ENCODE measurements around the gene PARP16.

The PARP16 gene

GRCh38 chr15:65286704-65287519 lies at the start of gene PARP16:
PARP16 (minus strand) TSS chr15:65286883; CDS start chr15:65286426, 457 bp downstream.
- H3K4me3 ChIP-seq = peak within 1 kb of the TSS; percentile 93
- no peak for DNase-seq (ENCODE audit: low read depth, low spot score)
- peak; percentile 58; the same call in 1 of the 2 replicates for TF ChIP-seq POLR2AphosphoS5 (IDR thresholded peaks at IDR 0.05; ENCODE audit: borderline replicate concordance, low read depth, low read length)
- TF ChIP-seq FOXP2 (optimal IDR thresholded peaks at IDR 0.05; ENCODE audit: control extremely low read depth, extremely low read length, insufficient read depth) = no peak
- TF ChIP-seq EZH2 (IDR thresholded peaks at IDR 0.05) = no peak
- peak within 1 kb of the TSS; percentile 73; the same call in 1 of the 2 replicates for H3K27ac ChIP-seq
- H3K36me3 ChIP-seq (ENCODE audit: insufficient read depth, low read length) = no peaks in the 10 kb centered on the region
- H3K9me3 ChIP-seq (ENCODE audit: low read depth, low read length) = no peaks in the 10 kb centered on the region
- H3K9ac ChIP-seq (ENCODE audit: insufficient read length) = peak within 1 kb of the TSS; percentile 89

- H3K27ac ChIP-seq = no peak overlapping the region
- TF ChIP-seq FOXP2 (optimal IDR thresholded peaks at IDR 0.05; ENCODE audit: control extremely low read depth, extremely low read length, insufficient read depth) = no peak
- TF ChIP-seq POLR2AphosphoS5 (IDR thresholded peaks at IDR 0.05; ENCODE audit: borderline replicate concordance, low read depth, low read length) = no peak
- no peak overlapping the region for H3K9ac ChIP-seq (ENCODE audit: insufficient read length)
- no peak overlapping the region for H3K4me3 ChIP-seq
- H3K9me3 ChIP-seq (ENCODE audit: low read depth, low read length) = no peaks in the 10 kb centered on the region
- DNase-seq (ENCODE audit: low read depth, low spot score) = no peak
- H3K36me3 ChIP-seq (ENCODE audit: insufficient read depth, low read length) = no peaks in the 10 kb centered on the region
These were observed 48.8 kb upstream of the PARP16 start for GRCh38 chr15:65335278-65336055.

GRCh38 chr15:65334586-65335231 lies 48.0 kb upstream of the PARP16 start:
- Histone ChIP-seq H3K36me3 (ENCODE audit: insufficient read depth, low read length) (no peaks in the 10 kb centered on the region), H3K9ac (ENCODE audit: insufficient read length) (no peak overlapping the region), H3K27ac (no peak overlapping the region), H3K4me3 (no peak overlapping the region), H3K9me3 (ENCODE audit: low read depth, low read length) (no peaks in the 10 kb centered on the region)
- DNase-seq (ENCODE audit: low read depth, low spot score) = no peak
- no peak for TF ChIP-seq EZH2 (IDR thresholded peaks at IDR 0.05)
- no peak for TF ChIP-seq POLR2AphosphoS5 (IDR thresholded peaks at IDR 0.05; ENCODE audit: borderline replicate concordance, low read depth, low read length)
- no peak for TF ChIP-seq FOXP2 (optimal IDR thresholded peaks at IDR 0.05; ENCODE audit: control extremely low read depth, extremely low read length, insufficient read depth)

GRCh38 chr15:65333856-65334255 lies 47.2 kb upstream of the PARP16 start:
- Histone ChIP-seq H3K36me3 (ENCODE audit: insufficient read depth, low read length) (no peaks in the 10 kb centered on the region), H3K9ac (ENCODE audit: insufficient read length) (no peak overlapping the region), H3K4me3 (no peak overlapping the region), H3K27ac (no peak overlapping the region), H3K9me3 (ENCODE audit: low read depth, low read length) (no peaks in the 10 kb centered on the region)
- DNase-seq (ENCODE audit: low read depth, low spot score) = no peak
- no peak for TF ChIP-seq FOXP2 (optimal IDR thresholded peaks at IDR 0.05; ENCODE audit: control extremely low read depth, extremely low read length, insufficient read depth)
- no peak for TF ChIP-seq EZH2 (IDR thresholded peaks at IDR 0.05)
- TF ChIP-seq POLR2AphosphoS5 (IDR thresholded peaks at IDR 0.05; ENCODE audit: borderline replicate concordance, low read depth, low read length) = no peak

- H3K4me3 ChIP-seq = no peak overlapping the region
- DNase-seq (ENCODE audit: low read depth, low spot score) = no peak
- H3K27ac ChIP-seq = no peak overlapping the region
- H3K9me3 ChIP-seq (ENCODE audit: low read depth, low read length) = no peaks in the 10 kb centered on the region
- TF ChIP-seq FOXP2 (optimal IDR thresholded peaks at IDR 0.05; ENCODE audit: control extremely low read depth, extremely low read length, insufficient read depth) = no peak
- no peak for TF ChIP-seq POLR2AphosphoS5 (IDR thresholded peaks at IDR 0.05; ENCODE audit: borderline replicate concordance, low read depth, low read length)
- no peaks in the 10 kb centered on the region for H3K36me3 ChIP-seq (ENCODE audit: insufficient read depth, low read length)
- no peak overlapping the region for H3K9ac ChIP-seq (ENCODE audit: insufficient read length)
These were observed 46.6 kb upstream of the PARP16 start for GRCh38 chr15:65333148-65333820.

- Histone ChIP-seq H3K4me3 (no peak overlapping the region), H3K9ac (ENCODE audit: insufficient read length) (no peak overlapping the region), H3K36me3 (ENCODE audit: insufficient read depth, low read length) (no peaks in the 10 kb centered on the region), H3K27ac (no peak overlapping the region), H3K9me3 (ENCODE audit: low read depth, low read length) (no peaks in the 10 kb centered on the region)
- TF ChIP-seq FOXP2 (optimal IDR thresholded peaks at IDR 0.05; ENCODE audit: control extremely low read depth, extremely low read length, insufficient read depth) = no peak
- TF ChIP-seq POLR2AphosphoS5 (IDR thresholded peaks at IDR 0.05; ENCODE audit: borderline replicate concordance, low read depth, low read length) = no peak
- TF ChIP-seq EZH2 (IDR thresholded peaks at IDR 0.05) = no peak
- DNase-seq (ENCODE audit: low read depth, low spot score) = no peak
These were observed 45.9 kb upstream of the PARP16 start for GRCh38 chr15:65332391-65333147.

- no peak for DNase-seq (ENCODE audit: low read depth, low spot score)
- Histone ChIP-seq H3K9me3 (ENCODE audit: low read depth, low read length) (no peaks in the 10 kb centered on the region), H3K9ac (ENCODE audit: insufficient read length) (no peak overlapping the region), H3K27ac (no peak overlapping the region), H3K36me3 (ENCODE audit: insufficient read depth, low read length) (no peaks in the 10 kb centered on the region), H3K4me3 (no peak overlapping the region)
- TF ChIP-seq FOXP2 (optimal IDR thresholded peaks at IDR 0.05; ENCODE audit: control extremely low read depth, extremely low read length, insufficient read depth) (no peak), EZH2 (IDR thresholded peaks at IDR 0.05) (no peak), POLR2AphosphoS5 (IDR thresholded peaks at IDR 0.05; ENCODE audit: borderline replicate concordance, low read depth, low read length) (no peak)
These were observed 45.1 kb upstream of the PARP16 start for GRCh38 chr15:65331811-65332210.
